Endothelial cell (in vitro differentiated cells): ENCODE data around the gene BNC2. TPM values are rescaled to one million over a fixed set of nuclear protein-coding genes. Genes with fewer than 3 reads are reported as not detected.
A peak's percentile ranks its signal among the peaks of the same experiment; 100 is the strongest.

Source experiments
- DNase-seq: peaks from one replicate; pipeline ENCODE4 v3.0.0; 2021; ENCODE audit warnings: low spot score
- H3K27ac Mint-ChIP-seq: one replicate; pipeline ENCODE4 v1.8.0; 2021; ENCODE audit warnings: mixed read lengths, inconsistent platforms; ENCODE audit not compliant: unreplicated experiment
- H3K27me3 Mint-ChIP-seq: one replicate; pipeline ENCODE4 v1.8.0; 2021; ENCODE audit warnings: mild to moderate bottlenecking, moderate library complexity, mixed read lengths, inconsistent platforms; ENCODE audit not compliant: unreplicated experiment
- H3K36me3 Mint-ChIP-seq: one replicate; pipeline ENCODE4 v1.8.0; 2021; ENCODE audit warnings: mild to moderate bottlenecking, low read depth, mixed read lengths, inconsistent platforms; ENCODE audit not compliant: unreplicated experiment
- H3K4me1 Mint-ChIP-seq: one replicate; pipeline ENCODE4 v1.8.0; 2021; ENCODE audit warnings: mild to moderate bottlenecking, mixed read lengths, inconsistent platforms; ENCODE audit not compliant: unreplicated experiment
- H3K4me3 Mint-ChIP-seq: one replicate; pipeline ENCODE4 v1.8.0; 2021; ENCODE audit warnings: mild to moderate bottlenecking, mixed read lengths, inconsistent platforms; ENCODE audit not compliant: unreplicated experiment
- H3K9me3 Mint-ChIP-seq: one replicate; pipeline ENCODE4 v1.8.0; 2021; ENCODE audit warnings: mixed read lengths, inconsistent platforms; ENCODE audit not compliant: unreplicated experiment
- total RNA-seq: library from RNA; stranded (reverse); fragmentation: NEBNext Ultra II Directional; extraction: Animal tissue kit (Norgen Biotek cat#: 25700); gene quantifications from one replicate; pipeline ENCODE4 v1.2.1, GENCODE V29; 2021; ENCODE audit not compliant: unreplicated experiment
- TF ChIP-seq, protein P1 (sequence below): fragments of 200-600 bp; sonication (generic); IDR thresholded peaks from one replicate; pipeline ENCODE4 v1.5.0; 2021; ENCODE audit warnings: antibody characterized with exemption; ENCODE audit not compliant: unreplicated experiment

The BNC2 gene
- total RNA-seq, 1 donor from 2014 or later, result 20.1 TPM

DNA sequence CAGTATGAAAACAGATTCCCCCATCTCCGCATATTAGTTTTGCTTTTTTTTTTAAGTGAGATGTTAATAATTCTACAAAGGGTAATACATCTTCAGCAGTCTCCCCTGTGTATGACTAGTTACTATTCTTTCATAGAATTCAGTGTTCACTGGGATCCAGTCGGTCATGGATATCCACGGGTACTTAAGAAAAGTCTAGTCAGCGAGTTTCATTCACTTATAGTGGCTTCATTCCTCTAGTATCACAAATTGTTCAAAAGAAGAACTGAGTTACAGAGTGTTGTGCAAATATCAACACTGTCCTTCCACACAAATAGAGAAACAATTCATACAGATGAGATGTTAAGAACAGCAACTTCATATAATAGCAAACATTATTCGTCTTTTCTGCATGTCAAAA, 35.7 kb downstream of the BNC2 start:
- Mint-ChIP-seq H3K9me3 (no peaks in the 10 kb centered on the region), H3K27ac (no peak overlapping the region), H3K36me3 (no peaks in the 10 kb centered on the region), H3K4me3 (no peak overlapping the region), H3K4me1 (peaks cover 8% of the 10 kb centered on the region), H3K27me3 (no peaks in the 10 kb centered on the region)
- DNase-seq, result no peak
- TF ChIP-seq, protein P1, sequence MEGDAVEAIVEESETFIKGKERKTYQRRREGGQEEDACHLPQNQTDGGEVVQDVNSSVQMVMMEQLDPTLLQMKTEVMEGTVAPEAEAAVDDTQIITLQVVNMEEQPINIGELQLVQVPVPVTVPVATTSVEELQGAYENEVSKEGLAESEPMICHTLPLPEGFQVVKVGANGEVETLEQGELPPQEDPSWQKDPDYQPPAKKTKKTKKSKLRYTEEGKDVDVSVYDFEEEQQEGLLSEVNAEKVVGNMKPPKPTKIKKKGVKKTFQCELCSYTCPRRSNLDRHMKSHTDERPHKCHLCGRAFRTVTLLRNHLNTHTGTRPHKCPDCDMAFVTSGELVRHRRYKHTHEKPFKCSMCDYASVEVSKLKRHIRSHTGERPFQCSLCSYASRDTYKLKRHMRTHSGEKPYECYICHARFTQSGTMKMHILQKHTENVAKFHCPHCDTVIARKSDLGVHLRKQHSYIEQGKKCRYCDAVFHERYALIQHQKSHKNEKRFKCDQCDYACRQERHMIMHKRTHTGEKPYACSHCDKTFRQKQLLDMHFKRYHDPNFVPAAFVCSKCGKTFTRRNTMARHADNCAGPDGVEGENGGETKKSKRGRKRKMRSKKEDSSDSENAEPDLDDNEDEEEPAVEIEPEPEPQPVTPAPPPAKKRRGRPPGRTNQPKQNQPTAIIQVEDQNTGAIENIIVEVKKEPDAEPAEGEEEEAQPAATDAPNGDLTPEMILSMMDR, result no peak

DNA sequence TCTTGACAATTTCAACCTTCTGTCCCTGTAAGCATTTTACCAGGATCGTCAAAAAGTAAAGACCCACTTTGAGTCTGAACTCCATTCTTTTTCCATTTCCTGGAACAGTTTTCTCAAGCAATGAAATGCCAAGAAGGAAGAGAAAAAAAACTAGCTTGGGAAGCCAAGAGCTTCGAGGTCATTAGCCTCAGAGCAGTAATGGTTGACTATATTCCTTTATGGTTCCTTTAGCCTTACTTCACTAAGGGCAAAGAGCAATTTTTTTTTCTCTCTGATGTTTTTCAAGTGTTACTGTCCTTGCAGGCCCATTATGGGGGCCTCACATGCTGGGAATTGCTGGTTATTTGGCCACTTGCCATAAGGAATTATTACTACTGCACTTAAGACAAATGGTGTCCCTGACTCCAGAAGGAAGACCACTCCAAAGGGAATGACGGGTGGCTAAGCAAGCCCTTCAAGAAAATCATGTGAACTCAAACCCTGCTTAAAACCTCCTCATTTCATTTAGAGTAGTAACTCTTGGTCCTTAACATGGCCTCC, 37.1 kb downstream of the BNC2 start:
- no peak overlapping the region for H3K4me3 Mint-ChIP-seq
- TF ChIP-seq, protein P1, result no peak
- no peak overlapping the region for H3K27ac Mint-ChIP-seq
- no peaks in the 10 kb centered on the region for H3K9me3 Mint-ChIP-seq
- DNase-seq, result no peak
- H3K4me1 Mint-ChIP-seq, result peaks cover 14% of the 10 kb centered on the region
- no peaks in the 10 kb centered on the region for H3K36me3 Mint-ChIP-seq
- H3K27me3 Mint-ChIP-seq, result no peaks in the 10 kb centered on the region

DNA sequence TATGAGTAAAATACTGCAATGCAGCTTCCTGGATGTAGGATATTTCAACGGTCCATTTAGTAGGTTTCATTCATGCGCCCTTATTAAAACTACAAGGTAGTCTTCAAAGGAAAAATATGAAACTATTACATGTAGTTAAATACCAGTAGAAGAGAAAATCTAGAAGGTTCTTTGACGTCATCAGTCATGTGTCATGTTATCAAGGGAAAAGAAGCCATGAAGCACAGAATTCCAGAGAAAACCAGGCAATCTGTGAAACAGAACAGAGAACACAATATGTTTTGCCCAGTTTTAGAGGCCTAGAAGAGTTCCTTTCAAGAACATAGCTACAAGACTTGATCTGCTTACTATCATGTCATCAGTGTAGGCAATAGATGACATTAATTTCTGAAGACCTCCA, 38.4 kb downstream of the BNC2 start:
- H3K4me3 Mint-ChIP-seq, result no peak overlapping the region
- H3K4me1 Mint-ChIP-seq, result peaks cover 15% of the 10 kb centered on the region
- TF ChIP-seq, protein P1, result no peak
- no peaks in the 10 kb centered on the region for H3K9me3 Mint-ChIP-seq
- H3K27me3 Mint-ChIP-seq, result peaks cover 1% of the 10 kb centered on the region
- DNase-seq, result no peak
- no peaks in the 10 kb centered on the region for H3K36me3 Mint-ChIP-seq
- H3K27ac Mint-ChIP-seq, result no peak overlapping the region

DNA sequence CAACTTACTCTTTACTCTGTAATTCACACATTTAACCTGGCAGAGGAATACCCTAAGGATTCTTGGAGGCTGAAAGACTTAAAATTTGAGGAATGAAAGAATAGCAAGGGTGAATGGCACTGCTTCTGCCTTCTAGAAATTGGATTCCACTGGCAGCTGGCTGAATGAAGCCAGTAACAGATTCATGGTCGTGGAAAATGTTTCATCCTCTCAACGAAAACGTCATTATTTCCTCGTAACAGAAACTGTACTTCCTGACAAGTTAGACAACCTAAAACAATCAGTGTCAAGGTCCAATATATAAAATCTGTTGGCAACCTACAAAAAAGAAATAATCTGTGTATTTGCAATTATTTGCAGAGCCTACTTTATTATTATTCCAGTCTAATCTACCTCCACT, 39.7 kb downstream of the BNC2 start:
- DNase-seq, result no peak
- TF ChIP-seq, protein P1, result no peak
- no peaks in the 10 kb centered on the region for H3K36me3 Mint-ChIP-seq
- H3K27ac Mint-ChIP-seq, result no peak overlapping the region
- H3K9me3 Mint-ChIP-seq, result no peaks in the 10 kb centered on the region
- peaks cover 15% of the 10 kb centered on the region for H3K4me1 Mint-ChIP-seq
- no peak overlapping the region for H3K4me3 Mint-ChIP-seq
- H3K27me3 Mint-ChIP-seq, result peaks cover 1% of the 10 kb centered on the region

DNA sequence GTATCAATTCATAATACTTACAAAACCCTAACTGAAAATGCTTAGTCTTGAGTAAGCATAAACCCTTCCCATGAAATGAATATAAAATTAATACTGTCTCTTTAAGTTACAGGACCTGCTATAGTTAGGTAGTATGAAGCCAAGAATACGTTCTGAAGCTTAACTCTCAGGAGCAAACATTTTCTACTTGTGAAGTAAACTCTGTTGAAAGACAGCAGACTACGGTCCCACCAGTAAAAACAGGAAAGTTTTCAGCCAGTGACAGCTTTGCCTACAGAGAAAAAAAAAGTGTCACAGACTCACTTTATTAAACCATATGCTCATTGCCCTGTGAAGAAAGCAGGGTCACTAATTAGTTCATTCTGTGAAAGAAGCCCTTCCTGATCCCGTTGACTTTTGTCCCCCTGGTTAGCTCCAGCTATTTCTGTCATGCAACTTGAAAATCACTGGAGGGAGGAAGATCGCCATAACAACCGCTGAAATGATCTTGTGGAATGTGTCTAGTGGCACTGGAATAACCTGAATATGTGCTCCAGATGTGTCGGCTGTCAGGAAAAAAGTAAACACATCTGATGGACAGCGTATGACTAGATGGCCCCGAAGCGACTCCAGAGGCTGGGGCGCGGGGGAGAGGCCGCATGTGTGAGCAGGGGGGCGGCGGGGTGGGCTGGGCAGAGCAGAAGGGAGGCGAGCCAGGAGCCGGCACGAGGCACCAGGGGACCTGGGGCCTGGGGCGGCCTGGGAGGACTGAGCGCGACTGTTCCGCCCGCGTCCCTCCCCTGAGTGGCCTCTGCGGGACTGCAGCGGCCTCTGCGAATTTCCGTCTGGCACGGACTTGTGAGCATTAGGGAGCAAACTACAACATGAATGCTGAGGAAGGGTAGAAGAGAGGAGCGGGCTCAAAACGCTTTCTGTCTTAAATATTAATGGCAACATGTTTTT, 41.9 kb downstream of the BNC2 start:
- Mint-ChIP-seq H3K27ac (no peak overlapping the region), H3K36me3 (no peaks in the 10 kb centered on the region), H3K4me1 (peaks cover 16% of the 10 kb centered on the region), H3K9me3 (no peaks in the 10 kb centered on the region), H3K27me3 (peaks cover 1% of the 10 kb centered on the region), H3K4me3 (no peak overlapping the region)
- TF ChIP-seq, protein P1, result no peak
- DNase-seq, result peak; percentile 27
